Activated CD4-positive, CD25-positive, alpha-beta regulatory T cell treated with anti-CD3 and anti-CD28 coated beads, Interleukin-2, amount 50 U/mL, for 24 hours (primary cell): ENCODE measurements around the gene SLC6A5.

Source experiments
- ATAC-seq, 2 donors: fragments of 150-1000 bp; cut with Tn5 transposase; one replicate each; pipeline ENCODE4 v1.10.0; 2021; ENCODE audit warnings: mild to moderate bottlenecking in 1 of 2, moderate library complexity in 1 of 2

SLC6A5 gene

DNA sequence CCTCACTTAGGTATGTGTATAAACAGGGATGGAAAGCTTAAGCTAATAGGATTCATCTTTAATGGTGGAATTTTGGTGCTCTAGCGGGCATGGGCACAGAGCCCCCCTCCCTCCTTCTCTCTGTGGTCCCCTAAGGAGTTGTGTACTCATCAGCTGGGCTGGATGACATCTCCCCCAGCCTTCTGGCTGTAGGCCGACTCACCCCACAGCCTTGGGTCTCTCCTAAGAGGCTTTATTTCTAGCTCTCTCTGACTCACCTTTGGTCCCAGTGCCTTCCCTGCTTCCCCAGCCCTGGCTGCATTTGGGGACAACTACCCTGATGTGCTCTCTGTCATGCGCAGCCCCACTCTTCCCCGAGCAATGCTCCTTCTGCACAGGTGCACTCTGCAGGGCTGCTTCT, 26.9 kb downstream of the SLC6A5 start:
- ATAC-seq, result no peak

GRCh38 chr11:20627026-20627425, 27.6 kb downstream of the SLC6A5 start:
- ATAC-seq, result no peak

DNA sequence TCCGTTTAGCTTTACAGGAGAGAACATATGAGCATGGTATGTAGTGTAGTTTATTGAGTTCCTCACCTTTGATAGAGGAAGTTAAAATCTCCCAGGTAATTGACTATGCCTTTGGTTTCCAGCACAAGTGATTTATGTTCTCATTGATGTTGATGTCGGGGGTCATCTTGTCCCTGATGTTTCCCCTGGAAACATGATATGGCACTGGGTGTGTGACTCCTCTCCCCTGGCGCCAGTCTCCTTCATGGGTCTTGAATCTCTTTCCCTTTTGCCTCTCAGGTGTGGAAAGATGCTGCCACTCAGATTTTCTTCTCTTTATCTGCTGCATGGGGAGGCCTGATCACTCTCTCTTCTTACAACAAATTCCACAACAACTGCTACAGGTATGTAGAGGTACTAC, 28.3 kb downstream of the SLC6A5 start:
- ATAC-seq, result no peak

GRCh38 chr11:20631519-20632168, 32.2 kb downstream of the SLC6A5 start:
- no peak for ATAC-seq

DNA sequence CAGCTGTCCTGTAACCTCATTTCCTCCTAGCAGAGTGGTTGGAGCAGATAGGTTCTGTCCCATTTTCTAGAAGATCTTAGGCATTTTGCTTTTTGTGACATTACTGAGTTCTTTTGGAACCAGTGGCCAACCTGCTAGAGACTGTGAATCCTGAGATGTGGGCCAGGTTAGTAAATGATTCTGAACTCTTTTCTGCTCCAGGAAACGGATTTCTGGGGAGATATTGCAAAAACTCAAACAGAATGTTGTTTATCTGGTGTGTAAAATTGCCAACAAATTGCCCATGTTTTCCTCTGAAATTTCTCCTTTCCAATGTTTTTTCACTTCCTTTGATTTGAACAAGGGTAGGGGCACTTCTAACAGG, 32.7 kb downstream of the SLC6A5 start:
- ATAC-seq, result no peak

GRCh38 chr11:20634044-20634443, 34.6 kb downstream of the SLC6A5 start:
- no peak for ATAC-seq

DNA sequence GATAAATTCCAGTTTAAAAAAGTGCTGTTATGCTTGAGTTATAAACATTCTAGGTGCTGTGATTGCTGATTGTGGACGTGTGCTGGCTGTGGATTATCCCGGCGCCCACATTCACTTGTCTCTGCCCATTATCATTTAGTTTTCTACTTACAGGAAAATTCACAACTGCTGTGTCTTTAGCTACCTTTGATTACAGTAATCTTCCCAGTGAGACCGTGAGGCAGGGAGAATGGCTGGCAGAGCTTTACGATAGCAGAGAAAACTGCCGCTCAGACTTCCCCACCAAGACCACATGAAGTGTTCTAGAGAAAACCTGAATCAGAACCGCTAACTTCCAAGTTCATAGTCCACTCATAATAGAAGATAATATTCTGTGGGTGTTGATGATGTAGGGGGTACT, 35.4 kb downstream of the SLC6A5 start:
- ATAC-seq, result no peak

GRCh38 chr11:20638074-20638473, 38.7 kb downstream of the SLC6A5 start:
- no peak for ATAC-seq

DNA sequence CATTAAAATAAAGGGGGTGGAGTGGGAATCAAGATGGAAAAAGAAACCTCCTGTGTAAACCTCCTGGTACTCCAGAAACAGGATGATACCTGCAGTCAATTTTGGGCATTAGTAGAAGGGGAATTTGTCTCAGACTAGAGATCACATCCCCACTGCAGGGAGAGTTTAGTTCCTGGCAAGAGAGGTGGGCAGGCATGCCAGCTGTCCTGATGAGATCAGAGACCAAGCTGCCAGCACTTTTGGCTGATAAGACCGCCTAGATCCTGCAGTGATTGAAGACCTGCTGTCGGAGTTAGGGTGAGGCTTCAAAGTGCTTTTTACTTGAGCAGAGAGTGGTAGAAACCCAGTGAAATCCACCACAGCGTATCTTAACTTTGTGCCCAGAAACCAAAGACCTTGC, 40.3 kb downstream of the SLC6A5 start:
- no peak for ATAC-seq

DNA sequence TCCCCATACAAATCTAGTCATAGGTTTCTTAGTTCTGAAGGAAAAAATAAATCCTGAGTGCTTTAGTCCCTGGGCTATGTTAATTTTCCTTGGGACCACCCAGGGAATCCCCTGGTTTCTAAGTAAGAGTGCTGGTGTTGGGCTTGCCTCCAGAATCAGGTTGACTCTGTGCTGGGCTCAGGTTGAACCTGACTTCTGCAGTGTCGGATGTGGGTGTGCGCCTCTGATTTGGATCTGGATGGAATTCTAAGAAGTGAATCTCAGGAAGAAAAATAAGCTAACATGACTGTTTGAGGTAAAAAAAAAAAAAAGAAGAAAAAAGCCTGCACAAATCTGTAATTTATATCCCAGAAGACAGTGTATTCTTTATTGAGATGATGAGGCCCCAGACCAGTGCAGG, 41.0 kb downstream of the SLC6A5 start:
- no peak for ATAC-seq

- ATAC-seq, result no peak
These were observed 45.0 kb downstream of the SLC6A5 start for GRCh38 chr11:20644360-20644759.

DNA sequence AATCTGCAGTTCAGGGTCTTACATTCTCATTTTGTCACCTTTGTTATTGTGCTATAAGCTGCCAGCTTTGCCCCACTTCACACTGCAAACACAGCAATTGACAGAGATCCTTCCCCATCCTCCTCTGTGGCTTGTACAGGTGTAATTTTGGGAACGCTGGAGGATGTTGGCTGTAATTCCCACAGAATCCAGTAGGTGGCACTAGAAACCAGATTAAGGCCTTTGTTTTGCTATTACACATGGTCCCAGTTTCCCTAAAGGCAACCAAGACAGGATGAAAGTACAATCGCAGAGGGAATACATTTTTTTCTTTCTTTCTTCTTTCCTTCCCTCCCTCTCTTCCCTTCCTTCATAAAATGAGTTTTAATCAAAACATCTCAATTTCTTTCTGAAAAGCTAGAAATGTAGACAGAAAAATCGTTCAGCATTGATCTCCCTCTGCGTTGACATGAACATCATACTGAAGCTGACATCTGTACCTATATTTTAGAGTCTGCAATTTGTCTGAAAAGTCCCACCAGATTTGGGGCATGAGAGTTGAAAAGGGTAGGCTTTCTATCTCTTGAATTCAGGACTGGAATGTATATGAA, 48.7 kb downstream of the SLC6A5 start:
- ATAC-seq, result no peak

- ATAC-seq, result no peak
These were observed 52.9 kb downstream of the SLC6A5 start for GRCh38 chr11:20652150-20652806.

DNA sequence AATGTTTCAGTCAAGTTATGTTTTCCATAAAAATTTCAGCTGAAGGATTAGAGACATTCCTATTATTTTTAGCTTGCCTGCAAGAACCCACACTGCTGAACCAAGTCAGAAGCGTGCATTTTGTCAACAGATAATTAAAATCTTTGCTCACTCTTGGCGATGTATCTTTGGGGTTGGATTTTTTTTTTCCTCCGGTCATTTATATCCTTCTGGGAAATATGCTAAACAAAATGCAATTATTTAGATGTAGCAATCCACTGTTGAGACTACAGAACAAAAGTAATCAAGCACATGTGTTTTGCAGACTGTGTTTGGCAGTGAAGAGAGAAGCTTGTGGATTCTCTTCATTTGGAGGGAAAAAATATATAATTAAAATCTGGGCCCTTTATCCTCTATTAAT, 54.6 kb downstream of the SLC6A5 start:
- no peak for ATAC-seq

- ATAC-seq, result no peak
These were observed 57.5 kb downstream of the SLC6A5 start for GRCh38 chr11:20656901-20657300.

- no peak for ATAC-seq
These were observed 58.7 kb downstream of the SLC6A5 start for GRCh38 chr11:20658135-20658534.

GRCh38 chr11:20661445-20661844, 62.0 kb downstream of the SLC6A5 start:
- no peak for ATAC-seq

DNA sequence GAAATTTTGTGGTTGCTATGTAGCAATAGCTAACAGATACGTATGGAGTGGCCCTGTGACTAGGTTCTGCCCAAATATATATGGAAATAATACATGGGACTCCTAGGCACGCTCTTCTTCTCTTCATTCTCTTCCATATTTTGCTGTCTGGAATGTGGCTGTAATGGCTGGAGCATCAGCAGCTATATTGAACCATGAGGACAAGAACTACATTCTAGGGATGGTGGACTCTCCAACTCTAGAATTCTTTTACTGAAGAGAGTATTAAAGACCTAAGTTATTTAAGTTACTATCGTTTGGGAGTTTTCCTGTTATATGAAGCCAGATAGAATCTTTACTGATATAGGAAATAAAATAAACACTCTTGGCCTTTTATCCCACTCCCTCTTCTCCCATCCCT, 62.4 kb downstream of the SLC6A5 start:
- no peak for ATAC-seq

GRCh38 chr11:20668131-20668809, 68.9 kb downstream of the SLC6A5 start:
- ATAC-seq, result no peak

- no peak for ATAC-seq
These were observed 69.7 kb downstream of the SLC6A5 start, which contains the start of gene NELL1 for GRCh38 chr11:20668844-20669819. Gene NELL1, plus strand, starts transcription at chr11:20669586.

- ATAC-seq, result no peak
These were observed 70.6 kb downstream of the SLC6A5 start for GRCh38 chr11:20669820-20670684.
